AG09309 (cell line): ENCODE measurements around the gene RGS6.

ENCODE experiments used
- DNase-seq: peaks from one replicate; pipeline ENCODE4 v3.0.0-alpha.2; 2010; ENCODE audit warnings: low read depth
- H3K4me3 ChIP-seq: 2 replicates; pipeline ENCODE4 v1.5.1; 2011; ENCODE audit warnings: mild to moderate bottlenecking, low read depth, low read length, moderate library complexity; ENCODE audit not compliant: control insufficient read depth
- CTCF ChIP-seq: IDR thresholded peaks from 2 replicates; pipeline ENCODE4 v1.5.1; 2011; ENCODE audit warnings: mild to moderate bottlenecking, low read depth, low read length, inconsistent platforms; ENCODE audit not compliant: insufficient read depth, control insufficient read depth; ENCODE audit errors: missing control alignments

The RGS6 gene

GRCh38 chr14:72155379-72155993 lies 223.3 kb downstream of the RGS6 start:
- no peak for TF ChIP-seq CTCF
- DNase-seq: no peak
- H3K4me3 ChIP-seq: no peak overlapping the region

GRCh38 chr14:72164420-72165228 lies 232.4 kb downstream of the RGS6 start:
- DNase-seq: no peak
- H3K4me3 ChIP-seq: no peak overlapping the region
- no peak for TF ChIP-seq CTCF

DNA sequence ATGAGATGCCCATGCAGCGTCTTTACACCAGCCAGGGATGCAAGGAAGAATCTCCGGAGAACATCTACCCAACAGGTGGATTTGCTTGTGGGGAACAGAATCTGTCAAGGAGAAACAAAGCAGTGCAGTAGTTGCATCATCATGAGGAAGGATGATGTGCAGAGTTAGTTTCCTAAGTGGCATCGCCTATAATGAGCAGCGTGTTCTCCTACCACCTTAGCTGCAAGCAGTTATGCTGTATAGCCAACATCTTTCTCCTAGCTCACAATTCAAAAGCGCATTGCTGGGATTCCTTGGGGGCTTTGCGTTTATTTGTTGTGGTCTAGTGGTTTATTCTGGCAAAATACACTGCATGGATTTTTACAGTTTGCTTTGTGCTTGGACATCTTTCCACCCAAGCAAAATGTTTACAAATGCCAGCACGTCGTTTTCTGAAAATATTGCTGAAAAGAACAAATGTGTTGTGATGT lies 233.0 kb downstream of the RGS6 start:
- H3K4me3 ChIP-seq: no peak overlapping the region
- DNase-seq: no peak

GRCh38 chr14:72169521-72169920 lies 237.3 kb downstream of the RGS6 start:
- no peak for DNase-seq
- TF ChIP-seq CTCF: no peak
- H3K4me3 ChIP-seq: no peak overlapping the region

More for the DNA sequence above, 233.0 kb downstream of the RGS6 start:
- TF ChIP-seq CTCF: no peak

- H3K4me3 ChIP-seq: no peak overlapping the region
- no peak for DNase-seq
- TF ChIP-seq CTCF: no peak
Measured at GRCh38 chr14:72172049-72172448, 239.8 kb downstream of the RGS6 start.

- no peak overlapping the region for H3K4me3 ChIP-seq
- TF ChIP-seq CTCF: no peak
- no peak for DNase-seq
Measured at GRCh38 chr14:72172597-72172996, 240.4 kb downstream of the RGS6 start.
